Stomach (tissue), 9 donors: ENCODE measurements around the gene PLD2. TPM values are rescaled to one million over a fixed set of nuclear protein-coding genes. Genes with fewer than 3 reads are reported as not detected.
"Not testable (repeated sequence)": the region's sequence is repeated elsewhere in the genome, so short reads cannot be mapped to it uniquely, and the experiment has no call there.

ENCODE experiments used
- DNase-seq, 2 donors: peaks; one replicate each; pipeline versions ENCODE4 v3.0.0 to v3.0.0-alpha.2; 2013 to 2019
- H3K27ac ChIP-seq, 5 donors: fragments of 200-600 bp in 4 of 5; sonication (generic) in 4 of 5; one replicate each; pipeline ENCODE4 v1.5.1; 2013 to 2019; ENCODE audit warnings: mild to moderate bottlenecking in 1 of 5, moderate library complexity in 1 of 5
- H3K27me3 ChIP-seq, 3 donors: fragments of 200-600 bp; sonication (generic); one replicate each; pipeline ENCODE4 v1.5.1; 2017 to 2019; ENCODE audit warnings: mixed run types in 1 of 3
- H3K36me3 ChIP-seq, 4 donors: fragments of 200-600 bp; sonication (generic); 1 replicate in 3 of 4; 2 replicates in 1 of 4; pipeline ENCODE4 v1.5.1; 2016 to 2019
- H3K4me1 ChIP-seq, 4 donors: fragments of 200-600 bp; sonication (generic); one replicate each; pipeline ENCODE4 v1.5.1; 2016 to 2019
- H3K4me3 ChIP-seq, 4 donors: fragments of 200-600 bp; sonication (generic) in 3 of 4; one replicate each; pipeline ENCODE4 v1.5.1; 2016 to 2019; ENCODE audit warnings: mild to moderate bottlenecking in 1 of 4
- H3K9me3 ChIP-seq, 4 donors: fragments of 200-600 bp; sonication (generic); one replicate each; pipeline ENCODE4 v1.5.1; 2016 to 2019
- EP300 ChIP-seq: sonication (generic); formaldehyde crosslinking; IDR thresholded peaks from one replicate; pipeline ENCODE4 v1.6.1; 2017; ENCODE audit warnings: antibody characterized with exemption
- POLR2A ChIP-seq, 4 donors: fragments of 450-650 bp; IDR thresholded peaks; one replicate each; pipeline ENCODE4 v1.6.1; 2016; ENCODE audit warnings: antibody characterized with exemption in 4 of 4, control low read depth in 2 of 4, mild to moderate bottlenecking in 1 of 4, moderate library complexity in 1 of 4
- POLR2AphosphoS5 ChIP-seq, 3 donors: sonication (generic); formaldehyde crosslinking; IDR thresholded peaks; one replicate each; pipeline ENCODE4 v1.6.1; 2016; ENCODE audit warnings: antibody characterized with exemption in 3 of 3
- WGBS, 5 donors: extraction: QIAGEN DNeasy Blood & Tissue Kit in 3 of 5; methylation state at CpG; one replicate each; pipeline versions ENCODE4 v1.1.5 to v1.1.7; 2013 to 2018; 5-methylcytosine and 5-hydroxymethylcytosine counted together
- intact Hi-C: fragments of 100-400 bp; cut with DNase I; formaldehyde crosslinking; loops from one replicate; pipeline ENCODE4 v1.15.1; 2023; ENCODE audit warnings: low total_unique reads
- polyA plus RNA-seq, 3 donors: library from polyadenylated mRNA; stranded (reverse); fragments of 200-250 nt; gene quantifications; one replicate each; pipeline ENCODE4 v1.2.3, GENCODE V29; 2013
- total RNA-seq, 5 donors: library from RNA; depleted of rRNA; stranded (reverse); fragments of >200 nt; gene quantifications; one replicate each; pipeline versions ENCODE4 v1.1.0 to v1.2.3, GENCODE V29; 2014 to 2016
- TF ChIP-seq, protein P1 (sequence below), 7 experiments: fragments of 450-650 bp in 4 of 7; fragments of 200-600 bp in 3 of 7; sonication (generic) in 3 of 7; IDR thresholded peaks; one replicate each; pipeline ENCODE4 v1.5.1; 2016 to 2019; ENCODE audit warnings: antibody characterized with exemption in 7 of 7, control low read depth in 2 of 7, mild to moderate bottlenecking in 1 of 7
- donor health status: healthy with polysubstance abuse.
- donor health status: Bipolar disorder and iron deficiency.
- donor health status: healthy.

Gene PLD2
- total and polyA plus RNA-seq, 8 donors = 10.3 to 123 (median 22.7) TPM

DNA sequence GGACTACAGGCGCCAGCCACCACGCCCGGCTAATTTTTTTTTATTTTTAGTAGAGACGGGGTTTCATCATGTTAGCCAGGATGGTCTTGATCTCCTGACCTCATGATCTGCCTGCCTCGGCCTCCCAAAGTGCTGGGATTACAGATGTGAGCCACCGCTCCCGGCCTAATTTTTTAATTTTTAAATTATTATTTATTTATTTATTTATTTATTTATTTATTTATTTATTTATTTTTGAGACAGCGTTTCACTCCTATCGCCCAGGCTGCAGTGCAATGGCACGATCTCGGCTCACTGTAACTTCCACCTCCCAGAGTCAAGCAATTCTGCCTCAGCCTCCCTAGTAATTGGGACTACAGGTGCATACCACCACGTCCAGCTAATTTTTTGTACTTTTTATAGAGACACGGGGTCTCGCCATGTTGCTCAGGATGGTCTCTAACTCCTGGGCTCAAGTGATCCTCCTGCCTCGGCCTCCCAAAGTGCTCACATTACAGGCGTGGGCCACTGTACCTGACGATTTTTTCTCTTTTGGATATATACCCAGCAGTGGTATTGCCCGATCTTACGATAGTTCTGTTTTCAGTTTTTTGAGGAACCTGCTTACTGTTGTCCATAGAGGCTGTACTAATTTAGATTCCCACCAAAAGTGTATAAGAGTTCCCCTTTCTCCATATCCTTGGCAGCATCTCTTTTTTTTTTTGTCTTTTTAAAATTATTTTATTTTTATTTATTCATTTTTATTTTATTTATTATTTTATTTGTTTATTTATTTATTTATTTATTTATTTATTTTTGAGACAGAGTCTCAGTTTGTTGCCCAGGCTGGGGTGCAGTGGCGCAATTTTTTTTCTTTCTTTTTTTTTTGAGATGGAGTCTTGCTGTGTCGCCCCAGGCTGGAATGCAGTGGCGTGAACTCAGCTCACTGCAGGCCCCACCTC lies 62.4 kb downstream of the PLD2 start:
- H3K9me3 ChIP-seq, DNase-seq, H3K4me1 ChIP-seq, H3K4me3 ChIP-seq, H3K27ac ChIP-seq, intact Hi-C loops, H3K27me3 ChIP-seq: not testable (repeated sequence)
- H3K36me3 ChIP-seq = peaks cover 0 to 17% (median 13%) of the 10 kb centered on the region in 4 donors
- 95 to 98% (median 97%) methylated on average over 22 of the region's 22 CpGs for WGBS, 5 donors

DNA sequence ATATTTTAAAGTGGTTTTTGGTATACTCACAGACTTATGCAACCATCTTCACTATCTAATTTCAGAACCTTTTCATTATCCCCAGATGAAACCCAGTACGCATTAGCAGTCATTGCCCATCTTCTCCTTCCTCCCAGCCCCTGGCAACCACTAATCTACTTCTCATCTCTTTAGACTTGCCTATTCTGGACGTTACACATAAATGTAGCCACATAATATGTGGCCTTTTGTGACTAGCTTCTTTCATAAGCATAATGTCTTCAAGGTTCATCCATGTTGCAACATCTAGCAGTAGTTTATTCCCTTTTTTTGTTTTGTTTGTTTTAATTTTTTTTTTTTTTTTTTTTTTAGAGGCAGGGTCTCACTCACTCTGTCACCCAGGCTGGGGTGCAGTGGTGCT lies 63.9 kb downstream of the PLD2 start:
- TF ChIP-seq POLR2A (IDR thresholded peaks at IDR 0.05) (no peak), EP300 (no peak), POLR2AphosphoS5 (IDR thresholded peaks at IDR 0.05) (no peak)
- TF ChIP-seq, protein P1, sequence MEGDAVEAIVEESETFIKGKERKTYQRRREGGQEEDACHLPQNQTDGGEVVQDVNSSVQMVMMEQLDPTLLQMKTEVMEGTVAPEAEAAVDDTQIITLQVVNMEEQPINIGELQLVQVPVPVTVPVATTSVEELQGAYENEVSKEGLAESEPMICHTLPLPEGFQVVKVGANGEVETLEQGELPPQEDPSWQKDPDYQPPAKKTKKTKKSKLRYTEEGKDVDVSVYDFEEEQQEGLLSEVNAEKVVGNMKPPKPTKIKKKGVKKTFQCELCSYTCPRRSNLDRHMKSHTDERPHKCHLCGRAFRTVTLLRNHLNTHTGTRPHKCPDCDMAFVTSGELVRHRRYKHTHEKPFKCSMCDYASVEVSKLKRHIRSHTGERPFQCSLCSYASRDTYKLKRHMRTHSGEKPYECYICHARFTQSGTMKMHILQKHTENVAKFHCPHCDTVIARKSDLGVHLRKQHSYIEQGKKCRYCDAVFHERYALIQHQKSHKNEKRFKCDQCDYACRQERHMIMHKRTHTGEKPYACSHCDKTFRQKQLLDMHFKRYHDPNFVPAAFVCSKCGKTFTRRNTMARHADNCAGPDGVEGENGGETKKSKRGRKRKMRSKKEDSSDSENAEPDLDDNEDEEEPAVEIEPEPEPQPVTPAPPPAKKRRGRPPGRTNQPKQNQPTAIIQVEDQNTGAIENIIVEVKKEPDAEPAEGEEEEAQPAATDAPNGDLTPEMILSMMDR (IDR thresholded peaks at IDR 0.05) = no peak
- no peaks in the 10 kb centered on the region for H3K9me3 ChIP-seq
- H3K36me3 ChIP-seq = peaks cover 0 to 23% (median 15%) of the 10 kb centered on the region in 4 donors
- no peak for DNase-seq
- no peak overlapping the region for H3K4me3 ChIP-seq
- no peaks in the 10 kb centered on the region for H3K27me3 ChIP-seq
- intact Hi-C loops = loop anchor here (10.0 kb wide), 1 partner anchor 56 kb away; no protein-coding TSS in a partner anchor
- H3K4me1 ChIP-seq = no peaks in the 10 kb centered on the region
- no peak overlapping the region for H3K27ac ChIP-seq
- 79 to 92% (median 85%) methylated on average over 2 of the region's 2 CpGs for WGBS, 5 donors

DNA sequence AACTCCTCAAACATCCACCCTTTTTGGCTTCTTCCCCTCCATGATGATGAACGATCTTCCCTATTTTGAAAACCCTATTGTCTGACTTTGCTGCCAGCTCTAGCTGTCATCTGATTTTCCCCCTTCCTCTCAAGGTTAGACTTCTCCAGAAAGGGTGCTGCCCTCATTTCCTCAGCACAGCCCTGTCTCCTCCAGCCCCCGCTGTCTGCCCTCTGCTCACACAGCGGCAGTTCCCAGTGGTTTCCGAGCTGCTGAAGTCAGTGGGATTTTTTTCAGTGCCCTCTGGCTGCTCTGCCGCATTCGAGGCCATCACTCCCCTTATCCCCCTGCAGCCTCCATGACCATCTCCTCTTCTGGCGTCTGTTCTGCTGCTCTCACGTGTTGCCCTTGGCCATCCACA lies 65.8 kb downstream of the PLD2 start:
- Histone ChIP-seq H3K4me3 (no peak overlapping the region), H3K36me3 (peaks cover 0 to 31% (median 18%) of the 10 kb centered on the region in 4 donors), H3K4me1 (no peaks in the 10 kb centered on the region), H3K27ac (no peak overlapping the region), H3K9me3 (no peaks in the 10 kb centered on the region), H3K27me3 (no peaks in the 10 kb centered on the region)
- no peak for DNase-seq
- 67 to 81% (median 71%) methylated on average over 8 of the region's 8 CpGs for WGBS, 5 donors
- intact Hi-C loops = loop anchor here (10.0 kb wide), 1 partner anchor 58 kb away; no protein-coding TSS in a partner anchor
- no peak for TF ChIP-seq EP300
- no peak for TF ChIP-seq POLR2AphosphoS5 (IDR thresholded peaks at IDR 0.05)
- TF ChIP-seq, protein P1 (IDR thresholded peaks at IDR 0.05) = no peak
- TF ChIP-seq POLR2A (IDR thresholded peaks at IDR 0.05) = no peak

Other genes with a start within 250 kb of the PLD2 start
- gene GGT6, start 246.6 kb upstream of the PLD2 start, total RNA-seq = 100 to 1,000 TPM in 1 of 5 donors, 10 to 100 TPM in 3, 1 to 10 TPM in 1; 5.8 to 147 (median 11.6) TPM
- 10 to 100 TPM in 2 of 3 donors, 1 to 10 TPM in 1; 4.4 to 22.2 (median 18.8) TPM for gene GGT6, start 246.6 kb upstream of the PLD2 start, polyA plus RNA-seq
- gene SMTNL2, start 222.6 kb upstream of the PLD2 start, total RNA-seq = 1 to 10 TPM in 2 of 5 donors, not detected in 3; 1.1 to 1.9 TPM
- gene SMTNL2, start 222.6 kb upstream of the PLD2 start, polyA plus RNA-seq = 1 to 10 TPM in 1 of 3 donors, under 1 TPM in 1, not detected in 1; 0.50 to 1.9 TPM
- 1 to 10 TPM in 2 of 5 donors, not detected in 3; 1.2 to 3.1 TPM for gene ALOX15, start 165.5 kb upstream of the PLD2 start, total RNA-seq
- under 1 TPM in 1 of 3 donors, not detected in 2; 0.03 TPM for gene ALOX15, start 165.5 kb upstream of the PLD2 start, polyA plus RNA-seq
- gene PELP1, start 103.0 kb upstream of the PLD2 start, total RNA-seq = 10 to 100 TPM in 4 of 5 donors, 1 to 10 TPM in 1; 8.0 to 75.6 (median 22.4) TPM
- gene PELP1, start 103.0 kb upstream of the PLD2 start, polyA plus RNA-seq = 10 to 100 TPM; 13.1 to 21.7 (median 21.1) TPM
- gene ARRB2, start 96.5 kb upstream of the PLD2 start, total RNA-seq = 100 to 1,000 TPM in 1 of 5 donors, 10 to 100 TPM in 4; 18.7 to 157 (median 36.6) TPM
- gene ARRB2, start 96.5 kb upstream of the PLD2 start, polyA plus RNA-seq = 10 to 100 TPM; 22.2 to 42.6 (median 39.3) TPM
- 10 to 100 TPM in 3 of 5 donors, 1 to 10 TPM in 2; 3.8 to 81.7 (median 22.0) TPM for gene MED11, start 75.7 kb upstream of the PLD2 start, total RNA-seq
- gene MED11, start 75.7 kb upstream of the PLD2 start, polyA plus RNA-seq = 10 to 100 TPM; 42.2 to 49.9 (median 42.4) TPM
- gene ZMYND15, start 67.3 kb upstream of the PLD2 start, total RNA-seq = 1 to 10 TPM in 2 of 5 donors, under 1 TPM in 1, not detected in 2; 0.43 to 3.1 (median 1.5) TPM
- 1 to 10 TPM in 2 of 3 donors, not detected in 1; 1.8 to 3.2 TPM for gene ZMYND15, start 67.3 kb upstream of the PLD2 start, polyA plus RNA-seq
- 10 to 100 TPM; 17.4 to 47.4 (median 30.9) TPM for gene CXCL16, start 67.2 kb upstream of the PLD2 start, total RNA-seq
- 10 to 100 TPM; 13.7 to 37.6 (median 26.6) TPM for gene CXCL16, start 67.2 kb upstream of the PLD2 start, polyA plus RNA-seq
- 100 to 1,000 TPM in 1 of 5 donors, 1 to 10 TPM in 2, not detected in 2; 6.7 to 199 (median 9.5) TPM for gene TM4SF5, start 35.3 kb upstream of the PLD2 start, total RNA-seq
- 1 to 10 TPM; 2.3 to 9.1 (median 6.1) TPM for gene TM4SF5, start 35.3 kb upstream of the PLD2 start, polyA plus RNA-seq
- gene VMO1, start 20.8 kb upstream of the PLD2 start, total RNA-seq = 1 to 10 TPM in 2 of 5 donors, not detected in 3; 1.5 to 2.3 TPM
- 1 to 10 TPM; 1.4 to 3.0 (median 2.7) TPM for gene VMO1, start 20.8 kb upstream of the PLD2 start, polyA plus RNA-seq
- gene GLTPD2, start 18.2 kb upstream of the PLD2 start, total RNA-seq = not detected
- gene GLTPD2, start 18.2 kb upstream of the PLD2 start, polyA plus RNA-seq = under 1 TPM in 1 of 3 donors, not detected in 2; 0.15 TPM
- 100 to 1,000 TPM in 2 of 5 donors, 10 to 100 TPM in 3; 60.2 to 118 (median 80.5) TPM for gene PSMB6, start 11.0 kb upstream of the PLD2 start, total RNA-seq
- 100 to 1,000 TPM; 187 to 200 (median 187) TPM for gene PSMB6, start 11.0 kb upstream of the PLD2 start, polyA plus RNA-seq
- gene MINK1, start 26.2 kb downstream of the PLD2 start, total RNA-seq = 100 to 1,000 TPM in 1 of 5 donors, 10 to 100 TPM in 4; 40.9 to 230 (median 49.6) TPM
- gene MINK1, start 26.2 kb downstream of the PLD2 start, polyA plus RNA-seq = 10 to 100 TPM; 24.6 to 57.1 (median 29.8) TPM
- 1 to 10 TPM in 4 of 5 donors, not detected in 1; 1.4 to 6.6 (median 2.9) TPM for gene C17orf107, start 92.4 kb downstream of the PLD2 start, total RNA-seq
- 1 to 10 TPM in 2 of 3 donors, under 1 TPM in 1; 0.75 to 3.2 (median 2.4) TPM for gene C17orf107, start 92.4 kb downstream of the PLD2 start, polyA plus RNA-seq
- 1 to 10 TPM in 1 of 5 donors, under 1 TPM in 1, not detected in 3; 0.45 to 2.0 TPM for gene CHRNE, start 95.9 kb downstream of the PLD2 start, total RNA-seq
- 1 to 10 TPM in 1 of 3 donors, under 1 TPM in 2; 0.43 to 1.2 (median 0.93) TPM for gene CHRNE, start 95.9 kb downstream of the PLD2 start, polyA plus RNA-seq
- not detected for gene GP1BA, start 125.1 kb downstream of the PLD2 start, total RNA-seq
- gene GP1BA, start 125.1 kb downstream of the PLD2 start, polyA plus RNA-seq = under 1 TPM in 1 of 3 donors, not detected in 2; 0.05 TPM
- 10 to 100 TPM; 25.2 to 73.5 (median 43.2) TPM for gene SLC25A11, start 132.9 kb downstream of the PLD2 start, total RNA-seq
- 10 to 100 TPM; 29.1 to 45.6 (median 40.9) TPM for gene SLC25A11, start 132.9 kb downstream of the PLD2 start, polyA plus RNA-seq
- gene RNF167, start 133.1 kb downstream of the PLD2 start, total RNA-seq = 10 to 100 TPM in 4 of 5 donors, 1 to 10 TPM in 1; 8.8 to 57.1 (median 33.9) TPM
- 100 to 1,000 TPM in 2 of 3 donors, 10 to 100 TPM in 1; 73.3 to 134 (median 112) TPM for gene RNF167, start 133.1 kb downstream of the PLD2 start, polyA plus RNA-seq
- 100 to 1,000 TPM; 218 to 690 (median 514) TPM for gene PFN1, start 141.4 kb downstream of the PLD2 start, total RNA-seq
- 100 to 1,000 TPM; 587 to 789 (median 610) TPM for gene PFN1, start 141.4 kb downstream of the PLD2 start, polyA plus RNA-seq
- gene ENO3, start 144.0 kb downstream of the PLD2 start, total RNA-seq = 10 to 100 TPM in 1 of 5 donors, 1 to 10 TPM in 3, not detected in 1; 1.8 to 12.1 (median 5.8) TPM
- 10 to 100 TPM in 1 of 3 donors, 1 to 10 TPM in 2; 6.6 to 11.3 (median 10.0) TPM for gene ENO3, start 144.0 kb downstream of the PLD2 start, polyA plus RNA-seq
- gene SPAG7, start 160.7 kb downstream of the PLD2 start, total RNA-seq = 100 to 1,000 TPM in 1 of 5 donors, 10 to 100 TPM in 4; 17.5 to 133 (median 51.8) TPM
- 10 to 100 TPM; 76.4 to 85.8 (median 78.5) TPM for gene SPAG7, start 160.7 kb downstream of the PLD2 start, polyA plus RNA-seq
- 100 to 1,000 TPM in 2 of 5 donors, 10 to 100 TPM in 2, 1 to 10 TPM in 1; 8.1 to 202 (median 82.1) TPM for gene CAMTA2, start 180.5 kb downstream of the PLD2 start, total RNA-seq
- 10 to 100 TPM; 28.0 to 52.7 (median 41.4) TPM for gene CAMTA2, start 180.5 kb downstream of the PLD2 start, polyA plus RNA-seq
- 1 to 10 TPM in 2 of 5 donors, not detected in 3; 1.3 to 6.1 TPM for gene INCA1, start 190.4 kb downstream of the PLD2 start, total RNA-seq
- gene INCA1, start 190.4 kb downstream of the PLD2 start, polyA plus RNA-seq = 1 to 10 TPM; 1.4 to 2.7 (median 1.6) TPM
- 100 to 1,000 TPM in 2 of 5 donors, 10 to 100 TPM in 3; 47.5 to 334 (median 94.8) TPM for gene KIF1C, start 190.8 kb downstream of the PLD2 start, total RNA-seq
- gene KIF1C, start 190.8 kb downstream of the PLD2 start, polyA plus RNA-seq = 100 to 1,000 TPM in 1 of 3 donors, 10 to 100 TPM in 2; 33.4 to 130 (median 70.3) TPM
- gene SLC52A1, start 228.3 kb downstream of the PLD2 start, total RNA-seq = not detected
- gene SLC52A1, start 228.3 kb downstream of the PLD2 start, polyA plus RNA-seq = 1 to 10 TPM in 1 of 3 donors, not detected in 2; 1.0 TPM